IPS-20b (cell line): ENCODE data around the gene CHPF2.
A peak's percentile ranks its signal among the peaks of the same experiment; 100 is the strongest.

Source experiments
- H3K27ac ChIP-seq: one replicate; pipeline ENCODE4 v1.5.1; 2013; ENCODE audit warnings: low read length
- H3K27me3 ChIP-seq: 2 replicates; pipeline ENCODE4 v1.6.1; 2013; ENCODE audit warnings: mild to moderate bottlenecking, low read length, inconsistent platforms; ENCODE audit not compliant: insufficient read depth
- H3K36me3 ChIP-seq: 2 replicates; pipeline ENCODE4 v1.6.1; 2013; ENCODE audit warnings: low read depth, mild to moderate bottlenecking, inconsistent platforms, low read length, moderate library complexity; ENCODE audit not compliant: insufficient read depth
- H3K4me1 ChIP-seq: 2 replicates; pipeline ENCODE4 v1.6.1; 2013; ENCODE audit warnings: mild to moderate bottlenecking, control low read depth, inconsistent platforms, low read length, moderate library complexity; ENCODE audit not compliant: insufficient read depth
- H3K4me3 ChIP-seq: 2 replicates; pipeline ENCODE4 v1.5.1; 2013; ENCODE audit warnings: mild to moderate bottlenecking, low read length, inconsistent platforms
- H3K9ac ChIP-seq: 2 replicates; pipeline ENCODE4 v1.6.1; 2013; ENCODE audit warnings: low read depth, mild to moderate bottlenecking, inconsistent platforms, low read length, moderate library complexity
- H3K9me3 ChIP-seq: 2 replicates; pipeline ENCODE4 v1.6.1; 2013; ENCODE audit warnings: mild to moderate bottlenecking, low read depth, low read length, inconsistent platforms; ENCODE audit not compliant: insufficient read depth

CHPF2 gene

DNA sequence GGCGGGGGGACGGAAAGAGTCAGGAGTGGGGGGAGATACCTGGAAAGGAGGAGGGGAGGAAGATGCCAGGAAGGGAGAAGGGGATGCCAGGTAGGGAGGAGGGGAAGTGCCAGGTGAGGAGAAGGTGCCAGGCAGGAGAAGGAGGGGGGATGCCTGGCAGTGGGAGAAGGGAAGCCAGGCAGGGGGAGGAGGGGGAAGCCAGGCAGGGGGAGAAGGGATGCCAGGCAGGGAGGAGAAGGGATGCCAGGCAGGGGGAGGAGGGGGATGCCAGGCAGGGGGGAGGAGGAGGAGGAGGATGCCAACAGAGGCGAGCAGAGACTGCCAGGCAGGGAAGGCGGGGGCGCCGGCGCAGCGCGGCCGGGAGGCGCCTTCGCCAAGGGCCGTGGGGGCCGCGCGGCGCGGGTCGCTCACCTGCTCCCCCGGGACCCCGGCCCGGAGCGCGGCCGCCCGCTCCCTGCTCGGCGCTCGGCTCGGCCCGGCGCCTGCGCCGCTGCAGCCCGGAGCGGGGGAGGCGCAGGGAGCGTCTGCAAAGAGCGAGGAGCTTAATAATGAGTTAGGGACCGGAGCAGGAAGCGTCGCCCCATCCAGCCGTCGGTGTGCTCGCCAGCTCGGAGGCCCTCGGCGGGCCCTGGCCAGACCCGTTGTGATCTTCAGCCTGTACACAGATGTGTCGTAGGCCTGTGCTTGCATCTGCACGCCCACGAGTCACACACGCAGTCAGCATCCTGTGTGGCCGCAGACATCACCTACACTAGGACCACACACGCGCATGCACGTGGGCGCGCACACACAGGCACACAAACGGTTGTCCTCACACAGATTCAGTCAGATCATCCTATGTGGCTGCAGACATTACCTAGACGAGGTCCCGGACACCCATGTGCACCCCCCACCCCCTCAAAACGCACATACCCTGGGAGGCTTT lies 44.6 kb downstream of the CHPF2 start:
- Histone ChIP-seq H3K27ac (no peak overlapping the region), H3K9me3 (no peaks in the 10 kb centered on the region), H3K4me1 (no peaks in the 10 kb centered on the region), H3K9ac (no peak overlapping the region), H3K4me3 (peak overlapping the region; percentile 59; the same call in 1 of the 2 replicates), H3K36me3 (no peaks in the 10 kb centered on the region), H3K27me3 (peaks cover 55% of the 10 kb centered on the region)

- no peak overlapping the region for H3K9ac ChIP-seq
- no peak overlapping the region for H3K4me3 ChIP-seq
- no peaks in the 10 kb centered on the region for H3K9me3 ChIP-seq
- H3K27ac ChIP-seq, result no peak overlapping the region
- no peaks in the 10 kb centered on the region for H3K4me1 ChIP-seq
- no peaks in the 10 kb centered on the region for H3K36me3 ChIP-seq
- peaks cover 55% of the 10 kb centered on the region for H3K27me3 ChIP-seq
Observed at GRCh38 chr7:151277631-151278030, 45.3 kb downstream of the CHPF2 start.

DNA sequence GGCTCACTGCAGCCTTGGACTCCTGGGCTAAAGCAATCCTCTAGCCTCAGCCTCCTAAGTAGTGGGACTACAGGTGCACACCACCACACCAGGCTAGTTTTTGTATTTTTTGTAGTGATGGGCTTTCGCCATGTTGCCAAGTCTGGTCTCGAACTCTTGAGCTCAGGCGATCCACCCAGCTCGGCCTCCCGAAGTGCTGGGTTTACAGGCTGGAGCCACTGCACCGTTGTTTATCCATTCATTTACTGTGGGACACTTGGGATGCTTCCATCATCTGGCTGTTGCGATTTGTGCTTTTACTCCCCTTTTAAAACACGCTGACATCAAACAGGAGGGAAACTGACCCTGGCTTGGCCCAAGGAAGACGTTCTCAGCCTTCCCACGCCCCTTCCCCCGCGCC lies 46.7 kb downstream of the CHPF2 start:
- Histone ChIP-seq H3K27ac (no peak overlapping the region), H3K4me1 (no peaks in the 10 kb centered on the region), H3K9ac (no peak overlapping the region), H3K9me3 (no peaks in the 10 kb centered on the region), H3K27me3 (peaks cover 55% of the 10 kb centered on the region), H3K36me3 (no peaks in the 10 kb centered on the region), H3K4me3 (no peak overlapping the region)

- Histone ChIP-seq H3K27me3 (peaks cover 51% of the 10 kb centered on the region), H3K9me3 (no peaks in the 10 kb centered on the region), H3K36me3 (no peaks in the 10 kb centered on the region), H3K27ac (no peak overlapping the region), H3K9ac (no peak overlapping the region), H3K4me3 (no peak overlapping the region), H3K4me1 (no peaks in the 10 kb centered on the region)
Observed at GRCh38 chr7:151279868-151280267, 47.6 kb downstream of the CHPF2 start.

- H3K36me3 ChIP-seq, result no peaks in the 10 kb centered on the region
- no peaks in the 10 kb centered on the region for H3K9me3 ChIP-seq
- H3K9ac ChIP-seq, result no peak overlapping the region
- H3K4me3 ChIP-seq, result no peak overlapping the region
- no peak overlapping the region for H3K27ac ChIP-seq
- peaks cover 44% of the 10 kb centered on the region for H3K27me3 ChIP-seq
- H3K4me1 ChIP-seq, result no peaks in the 10 kb centered on the region
Observed at GRCh38 chr7:151280388-151281019, 48.2 kb downstream of the CHPF2 start.

- H3K9me3 ChIP-seq, result no peaks in the 10 kb centered on the region
- H3K4me1 ChIP-seq, result no peaks in the 10 kb centered on the region
- peaks cover 33% of the 10 kb centered on the region for H3K27me3 ChIP-seq
- H3K4me3 ChIP-seq, result no peak overlapping the region
- H3K27ac ChIP-seq, result no peak overlapping the region
- no peak overlapping the region for H3K9ac ChIP-seq
- no peaks in the 10 kb centered on the region for H3K36me3 ChIP-seq
Observed at GRCh38 chr7:151281686-151282085, 49.4 kb downstream of the CHPF2 start.

DNA sequence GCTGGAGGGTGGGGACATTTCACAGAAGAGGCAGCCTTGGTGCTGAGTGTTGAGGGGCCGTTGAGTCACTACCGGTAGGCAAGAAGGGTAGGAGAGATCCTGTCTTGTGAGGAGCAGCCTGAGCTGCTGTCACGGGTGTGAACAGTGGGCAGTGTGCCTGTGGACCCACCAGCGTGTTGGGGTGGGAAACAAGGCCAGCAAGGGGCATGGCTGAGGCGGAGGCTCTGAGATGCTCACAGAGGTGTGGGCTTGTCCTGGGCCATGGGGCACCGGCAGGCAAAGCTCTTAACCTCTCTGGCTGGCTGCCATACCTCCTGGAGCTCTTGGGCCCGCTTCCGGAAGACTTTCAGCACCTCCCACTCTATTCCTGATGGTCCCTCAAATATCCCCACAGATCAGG lies 49.8 kb downstream of the CHPF2 start:
- Histone ChIP-seq H3K36me3 (no peaks in the 10 kb centered on the region), H3K27me3 (peaks cover 33% of the 10 kb centered on the region), H3K9ac (no peak overlapping the region), H3K9me3 (no peaks in the 10 kb centered on the region), H3K27ac (no peak overlapping the region), H3K4me1 (no peaks in the 10 kb centered on the region), H3K4me3 (no peak overlapping the region)

DNA sequence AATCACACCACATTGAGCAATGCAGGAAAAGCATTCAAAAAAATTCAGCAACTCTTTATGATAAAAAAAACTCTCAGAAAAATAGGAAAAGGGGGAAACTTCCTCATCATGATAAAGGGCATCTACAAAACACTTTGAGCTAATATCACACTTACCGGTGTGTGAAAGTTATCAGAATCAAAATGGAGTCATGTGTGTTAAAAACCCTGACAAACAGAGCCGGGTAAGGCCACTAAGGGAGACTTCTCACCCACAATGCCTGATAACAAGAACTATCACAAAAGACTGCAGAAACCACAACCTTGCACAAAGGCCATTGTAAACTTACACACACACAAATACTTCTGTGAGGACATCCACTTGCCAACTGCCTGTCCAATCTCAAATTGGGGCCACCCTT lies 51.0 kb downstream of the CHPF2 start:
- no peaks in the 10 kb centered on the region for H3K36me3 ChIP-seq

GRCh38 chr7:151286148-151286547 lies 53.9 kb downstream of the CHPF2 start:
- H3K36me3 ChIP-seq, result no peaks in the 10 kb centered on the region
- H3K27ac ChIP-seq, result no peak overlapping the region
- H3K9ac ChIP-seq, result no peak overlapping the region
- no peaks in the 10 kb centered on the region for H3K9me3 ChIP-seq
- H3K4me1 ChIP-seq, result no peaks in the 10 kb centered on the region
- H3K4me3 ChIP-seq, result no peak overlapping the region
- H3K27me3 ChIP-seq, result peaks cover 14% of the 10 kb centered on the region; the same call in 1 of the 2 replicates

More for the DNA sequence above, 51.0 kb downstream of the CHPF2 start:
- Histone ChIP-seq H3K9ac (no peak overlapping the region), H3K9me3 (no peaks in the 10 kb centered on the region), H3K4me1 (no peaks in the 10 kb centered on the region), H3K27ac (no peak overlapping the region), H3K4me3 (no peak overlapping the region), H3K27me3 (peaks cover 24% of the 10 kb centered on the region)
